K562 (cell line): Measurements from ENCODE around the gene FGF14. TPM values are rescaled to one million over a fixed set of nuclear protein-coding genes. Genes with fewer than 3 reads are reported as not detected.

ENCODE experiments used
- ATAC-seq: fragments of 200-7000 bp; cut with Tn5 transposase; 3 replicates; pipeline ENCODE4 v1.9.1; 2020; ENCODE audit warnings: moderate library complexity
- BruUV-seq: library from RNA; stranded (reverse); fragments of 400-500 nt; replicated peaks from 2 replicates; lab custom pipeline; 2021; lab: Mats Ljungman, UMichigan
- CTCF ChIA-PET: fragments of 300-600 bp; formaldehyde crosslinking; extraction: SDS; loops from one replicate; lab custom pipeline; 2021; ENCODE audit warnings: low intra/inter-chr PET ratio; lab: Yijun Ruan, JAX
- POLR2A ChIA-PET: fragments of 300-600, 350-650 bp; sonication (Branson Sonifier 250); formaldehyde crosslinking; extraction: SDS; loops from one replicate; lab custom pipeline; 2021; ENCODE audit warnings: antibody characterized with exemption, inconsistent platforms; lab: Yijun Ruan, JAX
- DNase-seq, 4 experiments: peaks; one replicate each; pipeline versions ENCODE4 v3.0.0 to v3.0.0-alpha.2; 2011 to 2018; ENCODE audit warnings: low spot score in 3 of 4, mixed read lengths in 3 of 4; ENCODE audit errors: extremely low read depth in 1 of 4
- FAIRE-seq: peaks from 2 replicates; lab custom pipeline; 2011; peaks lifted over from hg19 to GRCh38; lab: Jason Lieb, UNC
- H2AFZ ChIP-seq: 2 replicates; pipeline ENCODE4 v1.6.0; 2011; ENCODE audit warnings: low read depth, low read length, control low read depth, inconsistent platforms
- H3K27ac ChIP-seq: fragments of 200-600 bp; 3 replicates; pipeline ENCODE4 v1.8.0; 2011; ENCODE audit warnings: low read depth, mild to moderate bottlenecking, control low read depth, inconsistent platforms, low read length, moderate library complexity, mixed read lengths; ENCODE audit errors: extremely low read depth
- H3K27me3 ChIP-seq, 2 experiments: fragments of 300-600 bp in 1 of 2; 2 replicates in 1 of 2; 3 replicates in 1 of 2; pipeline versions ENCODE4 v1.6.0 to v1.8.0; 2011; ENCODE audit warnings: inconsistent platforms in 2 of 2, low read length in 2 of 2, mild to moderate bottlenecking in 1 of 2, mixed read lengths in 1 of 2, moderate library complexity in 1 of 2; ENCODE audit not compliant: control insufficient read depth in 2 of 2, insufficient read depth in 2 of 2
- H3K36me3 ChIP-seq: fragments of 300-600 bp; 3 replicates; pipeline ENCODE4 v1.8.0; 2011; ENCODE audit warnings: mild to moderate bottlenecking, low read length, inconsistent platforms; ENCODE audit not compliant: control insufficient read depth, insufficient read depth
- H3K4me1 ChIP-seq, 2 experiments: fragments of 200-600 bp in 1 of 2; replicated peaks in 1 of 2; 2 replicates in 1 of 2; 3 replicates in 1 of 2; pipeline versions ENCODE4 v1.5.1 to v1.8.0; 2011; ENCODE audit warnings: inconsistent platforms in 2 of 2, low read length in 2 of 2, mild to moderate bottlenecking in 1 of 2, mixed read lengths in 1 of 2, moderate library complexity in 1 of 2; ENCODE audit not compliant: control insufficient read depth in 2 of 2, insufficient read depth in 2 of 2
- H3K4me2 ChIP-seq: 2 replicates; pipeline ENCODE4 v1.6.1; 2011; ENCODE audit warnings: low read length, control low read depth, inconsistent platforms, mixed read lengths; ENCODE audit not compliant: insufficient read depth
- H3K4me3 ChIP-seq: fragments of 200-600 bp; sonication (generic), shearing (Covaris generic); 2 replicates; pipeline ENCODE4 v1.5.1; 2016; ENCODE audit warnings: control low read depth, inconsistent platforms
- H3K79me2 ChIP-seq: fragments of 200-600 bp; 3 replicates; pipeline ENCODE4 v1.8.0; 2011; ENCODE audit warnings: low read length, inconsistent platforms; ENCODE audit not compliant: control insufficient read depth, insufficient read depth
- H3K9ac ChIP-seq, 2 experiments: 2 replicates each; pipeline versions ENCODE4 v1.6.0 to v1.6.1; 2011; ENCODE audit warnings: low read depth in 2 of 2, low read length in 2 of 2, control low read depth in 1 of 2, inconsistent platforms in 1 of 2, mild to moderate bottlenecking in 1 of 2, mixed read lengths in 1 of 2; ENCODE audit not compliant: insufficient read depth in 1 of 2
- H3K9me1 ChIP-seq: one replicate; pipeline ENCODE4 v1.6.0; 2011; ENCODE audit warnings: inconsistent platforms, mild to moderate bottlenecking, low read length, moderate library complexity; ENCODE audit not compliant: control insufficient read depth, insufficient read depth
- H3K9me3 ChIP-seq: replicated peaks from 2 replicates; pipeline ENCODE4 v1.5.1; 2011; ENCODE audit warnings: low read depth, low read length, inconsistent platforms; ENCODE audit not compliant: control insufficient read depth, insufficient read depth
- H4K20me1 ChIP-seq: replicated peaks from 2 replicates; pipeline ENCODE4 v1.6.1; 2011; ENCODE audit warnings: low read length, inconsistent platforms, mixed read lengths; ENCODE audit not compliant: control insufficient read depth, insufficient read depth
- HMBOX1 ChIP-seq: sonication (generic); IDR thresholded peaks from 2 replicates; pipeline ENCODE4 v1.6.1; 2016
- SMAD2 ChIP-seq: fragments of 150-350 bp; IDR thresholded peaks from 2 replicates; pipeline ENCODE4 v1.6.1; 2014; ENCODE audit warnings: low read depth, mild to moderate bottlenecking, low read length
- ZBTB26 ChIP-seq: fragments of 450-650 bp; formaldehyde crosslinking; IDR thresholded peaks from 2 replicates; pipeline ENCODE4 v1.4.0; 2022; ENCODE audit warnings: missing genetic modification characterization
- WGBS: fragments of 100-300 bp; shearing (Covaris generic); methylation state at CpG from one replicate; pipeline ENCODE4 v1.1.6; 2016; ENCODE audit warnings: low coverage, mixed read lengths; ENCODE audit not compliant: insufficient coverage; ENCODE audit errors: missing lambda C conversion rate; 5-methylcytosine and 5-hydroxymethylcytosine counted together
- in situ Hi-C: fragments of 300-500 bp; cut with MboI; formaldehyde crosslinking; loops from 4 replicates; pipeline ENCODE4 v1.15.0; 2018; ENCODE audit warnings: inconsistent platforms, mixed read lengths
- intact Hi-C: fragments of 100-400 bp; cut with micrococcal nuclease; formaldehyde crosslinking; loops from 2 replicates; pipeline ENCODE4 v1.14.2; 2022
- polyA plus RNA-seq, 8 experiments: library from polyadenylated mRNA; depleted of rRNA in 4 of 8; stranded (reverse) in 5 of 8; unstranded in 3 of 8; fragments of >200 nt; fragmentation: Nextera tagmentation in 2 of 8; fragmentation: Illumina TruSeq in 1 of 8; extraction: Ambion mirVana in 2 of 8; extraction: Trizol in 1 of 8; gene quantifications; 2 replicates each; pipeline versions ENCODE4 v1.2.1 to v1.2.3, GENCODE V29; 2011 to 2014; ENCODE audit warnings: inconsistent platforms in 1 of 8, missing spikeins in 1 of 8
- total RNA-seq, 7 experiments: library from RNA; depleted of rRNA in 6 of 7; stranded (reverse); fragments of >200 nt in 6 of 7; fragmentation: Illumina TruSeq in 2 of 7; extraction: Trizol in 2 of 7; gene quantifications; 2 replicates each; pipeline versions ENCODE4 v1.2.1 to v1.2.3, GENCODE V29; 2011 to 2021; ENCODE audit warnings: low replicate concordance in 1 of 7

The FGF14 gene
- total and polyA plus RNA-seq, 9 of the 15 experiments (the other 6 are each of a cell fraction or from before 2014, with no cell fraction given), result not detected

GRCh38 chr13:101697745-101698144 lies 704.1 kb downstream of the FGF14 start:
- H3K36me3 ChIP-seq, result no peaks in the 10 kb centered on the region
- no peaks in the 10 kb centered on the region for H3K27me3 ChIP-seq
- BruUV-seq, result no TSS peak
- POLR2A ChIA-PET, result no interaction called here
- H3K9ac ChIP-seq, result no peak overlapping the region
- no peak for FAIRE-seq
- H3K4me1 ChIP-seq, result no peaks in the 10 kb centered on the region
- H2AFZ ChIP-seq, result no peak overlapping the region
- CTCF ChIA-PET, result no interaction called here
- no peak overlapping the region for H3K27ac ChIP-seq
- no peaks in the 10 kb centered on the region for H3K9me3 ChIP-seq
- no peak overlapping the region for H3K4me2 ChIP-seq
- WGBS, result 0% methylated on average over 3 of the region's 3 CpGs
- H3K4me3 ChIP-seq, result no peak overlapping the region
- DNase-seq, result no peak
- TF ChIP-seq SMAD2 (no peak), HMBOX1 (no peak), ZBTB26 (CRISPR knock-in tag) (no peak)
- no peak for ATAC-seq
- intact Hi-C loops (no loop called here), in situ Hi-C loops (no loop called here)
- no peaks in the 10 kb centered on the region for H4K20me1 ChIP-seq
- H3K79me2 ChIP-seq, result no peaks in the 10 kb centered on the region
- H3K9me1 ChIP-seq, result no peaks in the 10 kb centered on the region
